Gastrocnemius medialis (tissue), 4 donors: ENCODE results near the gene KAT8. TPM values are rescaled to one million over a fixed set of nuclear protein-coding genes. Genes with fewer than 3 reads are reported as not detected.

Source experiments
- ATAC-seq, 2 donors: fragments of 150-250 bp; one replicate each; pipeline ENCODE4 v1.9.1; 2016
- DNase-seq, 2 donors: peaks; one replicate each; pipeline ENCODE4 v3.0.0-alpha.2; 2019
- H3K27ac ChIP-seq, 4 donors: fragments of 200-600 bp; sonication (generic); 1 replicate in 1 of 4; 2 replicates in 3 of 4; pipeline ENCODE4 v1.5.1; 2016 to 2018; ENCODE audit warnings: mild to moderate bottlenecking in 2 of 4, moderate library complexity in 1 of 4
- H3K27me3 ChIP-seq, 3 donors: fragments of 200-600 bp; sonication (generic) in 2 of 3; 1 replicate in 1 of 3; 2 replicates in 2 of 3; pipeline versions ENCODE4 v1.5.1 to v1.6.0; 2016 to 2019; ENCODE audit warnings: mild to moderate bottlenecking in 1 of 3, moderate library complexity in 1 of 3
- H3K36me3 ChIP-seq, 2 donors: fragments of 200-600 bp; sonication (generic) in 1 of 2; one replicate each; pipeline ENCODE4 v1.5.1; 2017 to 2018
- H3K4me1 ChIP-seq, 2 donors: fragments of 200-600 bp; sonication (generic) in 1 of 2; one replicate each; pipeline ENCODE4 v1.5.1; 2016 to 2017; ENCODE audit warnings: mild to moderate bottlenecking in 2 of 2
- H3K4me3 ChIP-seq, 4 donors: fragments of 200-600 bp; sonication (generic) in 3 of 4; 1 replicate in 1 of 4; 2 replicates in 3 of 4; pipeline ENCODE4 v1.5.1; 2016 to 2019; ENCODE audit warnings: mild to moderate bottlenecking in 2 of 4
- H3K9me3 ChIP-seq, 3 donors: fragments of 200-600 bp; sonication (generic) in 2 of 3; 1 replicate in 1 of 3; 2 replicates in 2 of 3; pipeline ENCODE4 v1.5.1; 2016 to 2019
- CTCF ChIP-seq, 5 experiments: fragments of 450-650 bp in 3 of 5; fragments of 200-600 bp in 2 of 5; sonication (generic) in 2 of 5; IDR thresholded peaks in 4 of 5; conservative IDR thresholded peaks in 1 of 5; 1 replicate in 4 of 5; 2 replicates in 1 of 5; pipeline ENCODE4 v1.5.1; 2016 to 2019; ENCODE audit warnings: antibody characterized with exemption in 5 of 5, mild to moderate bottlenecking in 3 of 5, moderate library complexity in 3 of 5
- POLR2A ChIP-seq, 2 donors: fragments of 450-650 bp; IDR thresholded peaks; one replicate each; pipeline ENCODE4 v1.6.1; 2017; ENCODE audit warnings: antibody characterized with exemption in 2 of 2, mild to moderate bottlenecking in 2 of 2, moderate library complexity in 2 of 2
- in situ Hi-C, 4 donors: fragments of 200-750 bp; cut with MboI; loops; one replicate each; pipeline versions ENCODE4 v1.15.0 to v1.8.0; 2017; ENCODE audit warnings: low sequenced_read_pairs in 4 of 4
- intact Hi-C: fragments of 100-400 bp; cut with DNase I; formaldehyde crosslinking; loops from one replicate; pipeline ENCODE4 v1.15.1; 2023; ENCODE audit warnings: low total_unique reads
- total RNA-seq, 4 donors: library from RNA; depleted of rRNA; stranded (reverse); fragments of >200 nt; gene quantifications; one replicate each; pipeline versions ENCODE4 v1.1.0 to v1.2.3, GENCODE V29; 2016

Gene KAT8
- total RNA-seq, 4 donors from 2014 or later: 44.3 to 102 (median 54.3) TPM

- Histone ChIP-seq H3K9me3 (no peaks in the 10 kb centered on the region), H3K36me3 (peaks cover 0 to 55% of the 10 kb centered on the region in 2 donors), H3K27ac (no peak overlapping the region), H3K27me3 (no peaks in the 10 kb centered on the region), H3K4me3 (no peak overlapping the region), H3K4me1 (peaks cover 12 to 13% of the 10 kb centered on the region in 2 donors)
- DNase-seq (no peak), ATAC-seq (no peak)
- in situ Hi-C loops: loop anchor here in 2 of 4 donors (5.0 to 25.0 kb wide), 2 partner anchors 45 to 90 kb away; partner anchors contain the start of genes HSD3B7 (in 1 of the 2) and STX4 (in 1 of the 2)
- intact Hi-C loops: no loop called here
- TF ChIP-seq POLR2A (IDR thresholded peaks at IDR 0.05): no peak
Observed at GRCh38 chr16:31077592-31078396, 39.7 kb upstream of the KAT8 start.

GRCh38 chr16:31078597-31079341 is 38.7 kb upstream of the KAT8 start:
- no peak for TF ChIP-seq POLR2A (IDR thresholded peaks at IDR 0.05)
- no peak for TF ChIP-seq CTCF (IDR thresholded peaks at IDR 0.05 in 4 of 5, conservative IDR thresholded peaks at IDR 0.05 in 1 of 5)

GRCh38 chr16:31079342-31079944 is 38.0 kb upstream of the KAT8 start:
- intact Hi-C loops (no loop called here), in situ Hi-C loops (loop anchor here in 2 of 4 donors (5.0 to 25.0 kb wide), 2 partner anchors 47 to 92 kb away; partner anchors contain the start of genes HSD3B7 (in 1 of the 2) and STX4 (in 1 of the 2))
- no peak for DNase-seq
- peaks cover 0 to 55% of the 10 kb centered on the region in 2 donors for H3K36me3 ChIP-seq
- no peaks in the 10 kb centered on the region for H3K9me3 ChIP-seq
- H3K4me1 ChIP-seq: peaks cover 10 to 13% of the 10 kb centered on the region in 2 donors
- TF ChIP-seq POLR2A (IDR thresholded peaks at IDR 0.05) (no peak), CTCF (IDR thresholded peaks at IDR 0.05 in 4 of 5, conservative IDR thresholded peaks at IDR 0.05 in 1 of 5) (no peak)
- no peak for ATAC-seq
- no peak overlapping the region for H3K27ac ChIP-seq
- no peaks in the 10 kb centered on the region for H3K27me3 ChIP-seq
- H3K4me3 ChIP-seq: no peak overlapping the region

More at GRCh38 chr16:31078597-31079341, 38.7 kb upstream of the KAT8 start:
- Histone ChIP-seq H3K4me1 (peaks cover 10 to 13% of the 10 kb centered on the region in 2 donors), H3K27me3 (no peaks in the 10 kb centered on the region), H3K9me3 (no peaks in the 10 kb centered on the region), H3K36me3 (peaks cover 0 to 55% of the 10 kb centered on the region in 2 donors), H3K27ac (no peak overlapping the region), H3K4me3 (no peak overlapping the region)
- in situ Hi-C loops (loop anchor here in 2 of 4 donors (5.0 to 25.0 kb wide), 2 partner anchors 46 to 91 kb away; partner anchors contain the start of genes HSD3B7 (in 1 of the 2) and STX4 (in 1 of the 2)), intact Hi-C loops (no loop called here)
- no peak for ATAC-seq
- DNase-seq: no peak

- no peaks in the 10 kb centered on the region for H3K27me3 ChIP-seq
- in situ Hi-C loops (loop anchor here in 1 of 4 donors (25.0 kb wide), 1 partner anchor 93 kb away; the partner anchor contains the start of gene HSD3B7), intact Hi-C loops (no loop called here)
- no peak overlapping the region for H3K4me3 ChIP-seq
- H3K36me3 ChIP-seq: peaks cover 0 to 55% of the 10 kb centered on the region in 2 donors
- TF ChIP-seq CTCF (IDR thresholded peaks at IDR 0.05 in 4 of 5, conservative IDR thresholded peaks at IDR 0.05 in 1 of 5) (no peak), POLR2A (IDR thresholded peaks at IDR 0.05) (no peak)
- peaks cover 5 to 8% of the 10 kb centered on the region in 2 donors for H3K4me1 ChIP-seq
- no peak for ATAC-seq
- no peak overlapping the region for H3K27ac ChIP-seq
- no peak for DNase-seq
- H3K9me3 ChIP-seq: no peaks in the 10 kb centered on the region
Observed at GRCh38 chr16:31080035-31080629, 37.3 kb upstream of the KAT8 start.
